Stromal cell of bone marrow (primary cell): ENCODE data around the gene BICC1.
A peak's percentile ranks its signal among the peaks of the same experiment; 100 is the strongest.

ENCODE experiments used
- DNase-seq: peaks from one replicate; pipeline ENCODE4 v3.0.0-alpha.2; 2012; ENCODE audit warnings: low read depth

The BICC1 gene

DNA sequence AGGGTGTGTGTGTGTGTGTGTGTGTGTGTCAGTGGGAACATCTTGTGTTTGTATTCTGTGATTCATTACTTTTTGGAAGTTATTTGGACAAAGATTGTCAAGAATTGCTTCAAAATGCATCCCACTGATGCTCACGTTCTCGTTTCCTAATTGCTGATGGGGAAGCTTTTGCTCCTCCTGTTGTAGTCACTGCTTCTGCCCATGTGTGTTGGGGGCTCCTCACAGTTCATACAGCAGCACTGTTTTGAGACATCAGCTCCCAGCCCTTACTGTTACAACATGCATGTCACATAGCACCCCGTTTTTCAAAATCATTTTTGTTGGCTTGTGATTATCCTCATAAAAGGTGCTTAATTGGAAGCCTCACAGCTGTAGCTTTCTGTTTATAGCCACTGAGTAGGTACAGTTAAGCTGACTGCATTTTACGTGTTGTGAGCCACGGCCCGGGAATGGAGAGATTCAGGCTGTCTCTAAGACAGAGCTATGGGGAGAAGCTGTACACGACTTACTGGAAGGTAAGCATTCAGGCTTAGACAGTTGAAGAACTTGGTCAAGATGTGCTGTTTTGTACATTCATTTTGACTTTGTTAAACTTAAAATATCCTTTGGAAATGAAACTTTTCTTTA lies 87.4 kb downstream of the BICC1 start:
- DNase-seq = no peak

DNA sequence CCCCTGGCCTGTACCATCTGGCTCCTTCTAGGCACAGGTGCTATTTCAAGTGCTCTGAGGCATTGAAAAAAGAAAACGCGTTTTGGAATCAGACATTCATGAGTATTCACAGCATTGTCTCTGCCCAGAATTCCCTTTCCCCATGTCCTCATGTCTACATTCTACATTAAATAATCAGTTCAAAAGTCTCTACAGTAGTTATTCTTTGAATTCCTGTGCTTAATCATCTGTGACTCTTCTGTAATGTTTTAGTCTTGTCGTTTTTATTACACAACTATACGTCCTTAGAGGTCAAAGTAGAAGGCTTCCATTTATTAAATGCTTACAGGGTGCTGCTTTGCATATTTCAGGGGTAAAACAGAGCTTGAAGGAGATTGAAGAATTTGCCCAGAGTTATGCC lies 95.7 kb downstream of the BICC1 start:
- DNase-seq = no peak

DNA sequence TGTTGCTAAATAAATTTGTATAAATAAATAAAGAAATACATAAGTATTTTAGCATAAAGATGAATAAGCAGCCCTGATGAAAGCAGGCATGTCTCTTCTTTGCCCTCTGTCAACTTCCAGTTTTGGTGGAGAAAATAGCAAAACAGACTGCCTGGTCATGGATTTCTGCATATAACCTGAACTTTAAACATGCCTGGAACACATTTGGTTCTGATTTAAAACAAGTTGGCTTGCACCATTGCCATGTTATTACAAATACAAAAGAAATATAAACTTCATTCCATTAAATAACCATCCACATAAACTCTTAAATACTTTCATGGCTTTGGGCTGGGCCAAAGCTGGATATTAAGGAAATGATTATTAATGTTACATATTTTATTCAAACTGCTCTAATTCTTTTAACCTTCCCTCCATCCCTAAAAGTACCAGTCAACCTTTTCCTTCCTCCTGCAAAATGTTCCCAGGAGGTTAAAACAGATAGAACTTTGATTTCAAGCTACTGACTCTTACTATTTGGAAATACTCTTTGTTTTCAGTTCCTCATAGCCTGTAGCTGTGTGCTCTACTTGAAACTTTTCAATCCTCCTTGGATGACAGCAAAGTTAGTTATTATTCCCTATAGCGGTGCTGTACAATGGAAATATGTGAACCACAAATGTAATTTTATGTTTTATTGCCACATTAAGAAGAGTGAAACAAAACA lies 96.3 kb downstream of the BICC1 start:
- no peak for DNase-seq

DNA sequence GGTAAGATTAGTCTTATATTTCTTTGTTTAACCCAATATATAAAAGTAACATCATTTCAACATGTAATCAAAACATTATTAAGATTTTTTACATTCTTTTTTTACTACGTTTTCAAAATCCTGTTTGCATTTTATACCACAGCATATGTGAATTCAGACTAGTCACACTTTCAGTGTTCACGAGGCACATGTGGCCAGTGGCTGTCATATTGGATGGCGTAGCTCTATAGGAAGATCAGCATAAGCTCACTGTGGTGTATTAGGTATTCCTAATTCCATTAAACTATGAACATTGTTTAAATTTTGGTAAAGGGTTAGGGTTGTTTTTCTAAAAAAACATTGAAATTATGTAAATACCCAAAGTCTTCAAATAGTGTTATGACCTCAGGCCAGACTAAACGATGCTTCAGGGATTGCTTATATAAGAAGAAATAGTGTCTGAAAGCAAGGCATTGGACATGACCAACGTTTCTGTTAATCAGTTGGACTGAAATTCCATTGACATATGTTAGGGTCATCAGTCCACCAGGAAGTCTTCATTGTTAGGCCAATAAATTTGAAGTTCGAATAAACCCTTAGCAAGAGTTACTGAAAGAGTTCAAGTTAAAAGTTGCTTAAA lies 97.0 kb downstream of the BICC1 start:
- no peak for DNase-seq

DNA sequence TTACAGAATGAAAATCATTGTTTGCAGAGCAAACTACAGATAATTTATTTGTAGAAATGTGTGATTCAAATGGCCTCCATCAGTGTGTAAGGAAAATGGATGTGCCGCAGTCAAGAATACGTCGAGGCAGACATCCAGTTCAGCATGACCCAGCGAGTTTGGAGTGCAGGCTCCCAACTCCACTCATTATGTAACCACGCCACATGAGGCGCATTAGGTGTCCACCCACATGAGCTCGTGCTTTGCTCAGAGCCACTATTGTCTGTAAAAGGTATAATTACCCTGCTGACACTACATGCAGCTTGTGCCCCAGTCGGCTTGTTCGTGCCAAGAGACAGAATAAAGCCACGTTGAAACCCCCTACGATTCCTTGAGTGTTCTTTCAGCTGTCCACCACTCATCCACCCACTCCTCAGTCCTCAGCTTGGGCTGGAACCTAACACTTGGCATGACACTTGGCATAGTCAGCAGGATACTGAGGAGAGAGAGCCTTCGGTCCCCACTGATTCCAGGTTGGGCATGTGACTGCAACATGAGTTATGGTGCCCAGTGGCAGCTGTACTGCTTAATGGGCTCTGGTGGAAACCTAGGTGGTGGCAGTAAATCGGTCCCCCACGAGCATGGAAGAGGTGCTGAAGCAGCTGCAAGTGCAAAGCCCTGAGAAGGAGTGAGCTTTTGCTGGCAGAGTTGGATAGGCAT lies 102.7 kb downstream of the BICC1 start:
- no peak for DNase-seq

GRCh38 chr10:58618158-58618676 lies 105.5 kb downstream of the BICC1 start:
- DNase-seq = no peak

- no peak for DNase-seq
Observed at GRCh38 chr10:58621379-58622077, 108.9 kb downstream of the BICC1 start.

DNA sequence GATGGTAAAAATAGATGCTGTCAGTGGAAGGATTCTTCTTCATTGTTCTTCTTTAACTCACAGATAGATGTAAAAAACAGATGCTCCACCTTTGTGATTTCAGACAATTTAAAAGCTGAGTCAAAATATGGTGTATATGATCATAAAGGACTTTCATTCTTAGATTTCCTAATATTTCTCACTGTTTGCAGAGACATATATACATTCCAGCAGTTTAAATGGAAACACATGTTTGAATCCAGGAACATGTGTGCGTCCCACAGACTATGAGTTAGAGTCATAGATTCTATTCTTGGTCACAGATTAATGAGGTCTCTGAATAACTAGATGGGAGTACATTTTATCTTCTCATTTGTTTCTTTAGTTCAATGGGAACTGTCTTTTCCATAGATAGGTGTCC lies 109.6 kb downstream of the BICC1 start:
- no peak for DNase-seq

- DNase-seq = peak; percentile 90
Observed at GRCh38 chr10:58625070-58625469, 112.4 kb downstream of the BICC1 start.

- no peak for DNase-seq
Observed at GRCh38 chr10:58627392-58627791, 114.7 kb downstream of the BICC1 start.

DNA sequence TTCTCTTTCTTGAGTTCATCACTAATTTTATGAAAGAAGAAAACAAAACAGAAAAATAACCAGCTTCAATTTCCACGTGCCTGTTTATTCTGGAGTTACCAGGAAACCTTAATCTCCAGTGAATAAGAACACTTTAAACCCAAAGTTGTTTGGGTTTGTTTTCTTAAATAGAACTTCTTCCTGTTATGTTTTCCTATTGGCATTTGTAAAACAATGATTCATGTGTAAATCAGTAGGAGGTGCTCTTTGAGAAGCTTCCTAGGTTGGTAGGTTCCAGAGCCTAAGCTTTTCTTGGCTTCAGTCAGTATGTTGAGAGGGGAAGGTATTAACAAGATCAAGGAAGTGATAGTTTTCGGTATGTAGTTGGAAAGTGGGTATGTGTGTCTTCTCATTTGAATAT lies 119.0 kb downstream of the BICC1 start:
- no peak for DNase-seq

DNA sequence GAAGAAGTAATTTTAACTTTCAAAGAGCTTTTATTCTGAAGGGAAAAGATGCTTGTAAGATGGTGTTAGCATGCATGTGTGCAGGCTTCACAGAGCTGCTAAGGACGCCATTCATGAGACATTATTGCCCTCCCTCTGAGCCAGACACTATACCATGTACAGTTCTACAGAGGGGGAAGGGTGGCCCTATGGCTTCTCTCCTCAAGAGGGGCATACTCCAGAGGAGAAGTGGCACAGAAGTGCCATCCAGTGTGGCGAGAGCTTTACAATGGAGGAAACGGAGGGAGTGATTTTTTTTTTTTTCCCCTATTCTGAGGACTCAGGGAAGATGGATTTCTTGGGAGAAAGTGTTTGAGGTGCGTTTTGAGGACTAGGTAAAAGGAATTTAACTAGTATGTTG lies 119.5 kb downstream of the BICC1 start:
- DNase-seq = no peak

DNA sequence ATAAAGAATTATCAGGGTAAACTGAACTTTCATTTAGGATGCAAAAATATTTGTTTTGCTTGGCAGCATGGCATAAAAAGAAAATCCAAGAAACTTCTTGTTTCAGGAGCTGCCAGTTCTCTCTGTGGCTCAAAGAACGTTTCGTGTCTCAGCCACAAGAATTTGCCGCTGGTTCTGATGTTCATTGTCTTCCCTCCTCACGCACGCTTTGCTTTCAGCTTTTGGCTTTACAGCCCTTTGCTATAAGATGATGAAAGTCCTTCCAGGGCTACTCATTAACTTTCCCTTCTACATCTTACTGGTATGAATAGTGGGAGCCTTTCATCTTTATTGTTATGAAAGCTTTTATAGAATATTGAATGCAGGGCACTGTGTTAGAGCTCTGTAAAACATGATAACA lies 124.7 kb downstream of the BICC1 start:
- peak; percentile 88 for DNase-seq

GRCh38 chr10:58638388-58638787 lies 125.7 kb downstream of the BICC1 start:
- no peak for DNase-seq

- peak; percentile 90 for DNase-seq
Observed at GRCh38 chr10:58641095-58641531, 128.4 kb downstream of the BICC1 start.

DNA sequence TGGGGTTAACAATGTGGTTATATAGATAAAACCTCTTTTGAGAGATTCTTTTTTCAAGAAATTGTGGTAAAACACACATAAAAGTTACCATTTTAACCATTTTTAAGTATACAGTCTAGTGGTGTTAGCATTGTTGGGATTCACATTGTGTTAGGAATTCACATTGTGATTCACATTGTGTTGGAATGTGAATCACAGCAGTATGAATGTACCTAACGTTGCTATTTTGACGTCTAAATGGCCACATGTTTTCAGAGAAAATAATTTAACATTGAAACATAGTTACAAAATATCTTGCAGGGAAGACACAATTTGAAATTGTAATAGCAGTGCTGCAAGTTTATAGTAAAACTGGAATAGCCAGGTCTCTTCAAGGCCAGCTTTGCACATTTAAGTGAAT lies 129.0 kb downstream of the BICC1 start:
- no peak for DNase-seq

DNA sequence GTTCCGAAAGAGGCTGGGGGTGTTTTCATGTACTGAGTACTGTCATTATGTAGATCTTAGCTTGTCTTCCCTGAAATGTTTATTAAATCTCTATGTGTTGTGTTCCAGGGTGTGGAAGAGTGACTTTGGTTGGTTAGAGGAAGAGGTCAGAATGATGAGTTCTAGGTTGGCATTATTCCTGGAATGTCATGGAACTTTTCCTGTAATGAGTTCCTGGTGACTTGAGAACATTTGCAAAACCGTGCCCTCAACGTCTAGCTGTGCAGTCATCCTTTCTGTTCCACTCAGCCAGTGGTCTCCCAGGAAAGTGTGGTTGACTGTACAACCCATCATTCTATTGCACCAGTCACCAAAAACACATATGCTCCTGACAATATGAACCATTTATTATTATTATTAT lies 129.6 kb downstream of the BICC1 start:
- peak; percentile 64 for DNase-seq

- DNase-seq = no peak
Observed at GRCh38 chr10:58642916-58643428, 130.3 kb downstream of the BICC1 start.

- no peak for DNase-seq
Observed at GRCh38 chr10:58644311-58644710, 131.6 kb downstream of the BICC1 start.

- no peak for DNase-seq
Observed at GRCh38 chr10:58645416-58646146, 132.9 kb downstream of the BICC1 start.
